SU-DHL-6 (cell line): ENCODE measurements around the gene SCYL2.
"Not testable (repeated sequence)": the region's sequence is repeated elsewhere in the genome, so short reads cannot be mapped to it uniquely, and the experiment has no call there.

Source experiments
- CTCF ChIP-seq: fragments of 200-600 bp; sonication (generic); IDR thresholded peaks from one replicate; pipeline ENCODE4 v1.5.1; 2017; ENCODE audit warnings: antibody characterized with exemption, mild to moderate bottlenecking, low read length, moderate library complexity; ENCODE audit not compliant: insufficient read depth, poor library complexity, severe bottlenecking
- EZH2phosphoT487 ChIP-seq: fragments of 200-600 bp; sonication (generic), shearing (Covaris generic); conservative IDR thresholded peaks from 2 replicates; pipeline ENCODE4 v1.6.1; 2018; ENCODE audit warnings: mild to moderate bottlenecking, antibody characterized with exemption, low read length, moderate library complexity, mixed read lengths

- TF ChIP-seq CTCF, EZH2phosphoT487: not testable (repeated sequence)
Observed at GRCh38 chr12:100265107-100265506, 1.9 kb upstream of the SCYL2 start.
